Measurements from ENCODE around the gene GABBR2.

GRCh38 chr9:98488571-98489312 is 220.0 kb downstream of the GABBR2 start:
- TF ChIP-seq CTCF (IDR thresholded peaks at IDR 0.05; ENCODE audit: low read depth, low read length, poor library complexity, severe bottlenecking), result no peak
- TF ChIP-seq EZH2phosphoT487 (IDR thresholded peaks at IDR 0.05; ENCODE audit: borderline replicate concordance, low read length), result no peak
